ENCODE results near the gene LRRC9.

The LRRC9 gene

GRCh38 chr14:59959668-59960067 is 39.7 kb downstream of the LRRC9 start:
- no peak for DNase-seq (ENCODE audit: low read depth)
- no peaks in the 10 kb centered on the region for H3K36me3 ChIP-seq (ENCODE audit: control insufficient read depth, insufficient read depth, low read length, severe bottlenecking)
- H3K9ac ChIP-seq (ENCODE audit: low read length), result no peak overlapping the region
- peaks cover 21% of the 10 kb centered on the region for H3K9me3 ChIP-seq (ENCODE audit: control insufficient read depth, low read length)
- no peaks in the 10 kb centered on the region for H3K27me3 ChIP-seq (replicated peaks; ENCODE audit: control insufficient read depth, insufficient read depth, low read length)
- peaks cover 11% of the 10 kb centered on the region for H3K4me1 ChIP-seq (ENCODE audit: control insufficient read depth, insufficient read depth, low read length)
- H3K4me3 ChIP-seq (ENCODE audit: low read length), result no peak overlapping the region

- Histone ChIP-seq H3K27me3 (replicated peaks; ENCODE audit: control insufficient read depth, insufficient read depth, low read length) (no peaks in the 10 kb centered on the region), H3K4me1 (ENCODE audit: control insufficient read depth, insufficient read depth, low read length) (peaks cover 21% of the 10 kb centered on the region), H3K36me3 (ENCODE audit: control insufficient read depth, insufficient read depth, low read length, severe bottlenecking) (no peaks in the 10 kb centered on the region), H3K4me3 (ENCODE audit: low read length) (no peak overlapping the region), H3K9me3 (ENCODE audit: control insufficient read depth, low read length) (peaks cover 6% of the 10 kb centered on the region), H3K9ac (ENCODE audit: low read length) (no peak overlapping the region)
- DNase-seq (ENCODE audit: low read depth), result no peak
Measured at GRCh38 chr14:59961518-59962062, 41.6 kb downstream of the LRRC9 start.

DNA sequence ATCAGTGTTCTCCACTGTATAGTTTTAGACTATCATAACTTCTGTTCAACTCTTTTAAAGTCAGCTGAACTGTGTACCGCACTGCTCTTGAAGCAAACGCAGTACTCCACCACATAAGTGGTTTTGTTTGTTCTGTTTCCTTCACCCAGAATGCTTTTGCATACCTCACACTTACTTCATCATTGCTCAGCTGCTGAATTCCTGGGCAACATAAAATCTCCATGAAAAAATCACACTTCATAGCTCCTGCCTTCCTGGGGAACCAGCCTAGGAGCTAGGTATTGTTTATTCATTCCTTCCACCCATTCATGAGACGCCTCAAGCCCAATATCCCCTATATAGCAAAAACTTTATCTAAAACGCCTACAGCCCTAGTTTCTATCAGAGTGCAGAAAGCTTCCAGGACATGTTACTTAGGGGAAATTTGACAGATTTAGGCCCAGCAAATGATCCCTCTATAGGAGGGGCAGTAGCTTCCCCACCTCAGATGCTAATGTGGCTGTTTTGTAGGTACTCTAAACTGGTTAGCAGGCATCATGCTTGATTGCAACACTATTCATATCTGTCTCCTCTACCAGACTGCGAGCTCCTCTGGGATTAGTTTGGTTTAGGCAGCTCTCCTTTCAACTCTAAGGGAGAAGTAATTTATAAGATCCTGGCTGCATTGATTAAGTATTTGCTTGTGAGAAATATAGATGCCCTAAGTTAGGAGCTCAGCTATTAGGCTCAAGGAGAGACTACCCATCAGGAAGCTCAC is 44.5 kb downstream of the LRRC9 start:
- Histone ChIP-seq H3K4me3 (ENCODE audit: low read length) (peak overlapping the region; percentile 76), H3K27me3 (replicated peaks; ENCODE audit: control insufficient read depth, insufficient read depth, low read length) (no peaks in the 10 kb centered on the region), H3K9ac (ENCODE audit: low read length) (peak overlapping the region; percentile 68), H3K36me3 (ENCODE audit: control insufficient read depth, insufficient read depth, low read length, severe bottlenecking) (no peaks in the 10 kb centered on the region), H3K9me3 (ENCODE audit: control insufficient read depth, low read length) (no peaks in the 10 kb centered on the region), H3K4me1 (ENCODE audit: control insufficient read depth, insufficient read depth, low read length) (peaks cover 21% of the 10 kb centered on the region)
- peak; percentile 2 for DNase-seq (ENCODE audit: low read depth)

GRCh38 chr14:59969319-59969718 is 49.4 kb downstream of the LRRC9 start:
- H3K9me3 ChIP-seq (ENCODE audit: control insufficient read depth, low read length), result no peaks in the 10 kb centered on the region
- no peak overlapping the region for H3K9ac ChIP-seq (ENCODE audit: low read length)
- H3K36me3 ChIP-seq (ENCODE audit: control insufficient read depth, insufficient read depth, low read length, severe bottlenecking), result no peaks in the 10 kb centered on the region
- no peak overlapping the region for H3K4me3 ChIP-seq (ENCODE audit: low read length)
- DNase-seq (ENCODE audit: low read depth), result peak; percentile 53
- H3K4me1 ChIP-seq (ENCODE audit: control insufficient read depth, insufficient read depth, low read length), result peaks cover 13% of the 10 kb centered on the region
- H3K27me3 ChIP-seq (replicated peaks; ENCODE audit: control insufficient read depth, insufficient read depth, low read length), result no peaks in the 10 kb centered on the region

GRCh38 chr14:59981564-59981963 is 61.6 kb downstream of the LRRC9 start:
- Histone ChIP-seq H3K9me3 (ENCODE audit: control insufficient read depth, low read length) (no peaks in the 10 kb centered on the region), H3K9ac (ENCODE audit: low read length) (no peak overlapping the region), H3K4me1 (ENCODE audit: control insufficient read depth, insufficient read depth, low read length) (no peaks in the 10 kb centered on the region), H3K27me3 (replicated peaks; ENCODE audit: control insufficient read depth, insufficient read depth, low read length) (no peaks in the 10 kb centered on the region), H3K36me3 (ENCODE audit: control insufficient read depth, insufficient read depth, low read length, severe bottlenecking) (no peaks in the 10 kb centered on the region), H3K4me3 (ENCODE audit: low read length) (no peak overlapping the region)
- no peak for DNase-seq (ENCODE audit: low read depth)

DNA sequence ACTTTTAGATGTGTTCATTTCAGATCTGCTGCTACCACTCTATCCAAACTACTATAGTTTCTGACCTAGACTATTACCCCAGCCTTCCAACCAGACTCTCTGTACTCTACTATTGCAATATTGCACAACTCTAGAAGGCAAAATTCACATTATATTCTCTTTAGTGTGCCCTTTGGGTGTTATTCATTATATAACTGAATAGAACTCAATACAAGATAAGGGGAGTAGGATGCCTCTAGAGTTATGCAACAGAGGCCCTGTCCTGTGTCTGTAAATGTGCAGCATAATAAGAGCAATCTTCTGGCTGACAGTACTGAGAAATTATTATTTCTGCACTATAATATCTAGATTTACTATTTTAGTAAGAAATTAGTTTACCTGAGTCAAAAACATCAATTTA is 63.1 kb downstream of the LRRC9 start:
- Histone ChIP-seq H3K9me3 (ENCODE audit: control insufficient read depth, low read length) (no peaks in the 10 kb centered on the region), H3K4me3 (ENCODE audit: low read length) (no peak overlapping the region), H3K9ac (ENCODE audit: low read length) (no peak overlapping the region), H3K4me1 (ENCODE audit: control insufficient read depth, insufficient read depth, low read length) (no peaks in the 10 kb centered on the region), H3K36me3 (ENCODE audit: control insufficient read depth, insufficient read depth, low read length, severe bottlenecking) (no peaks in the 10 kb centered on the region), H3K27me3 (replicated peaks; ENCODE audit: control insufficient read depth, insufficient read depth, low read length) (no peaks in the 10 kb centered on the region)
- DNase-seq (ENCODE audit: low read depth), result no peak

GRCh38 chr14:59986556-59987059 is 66.7 kb downstream of the LRRC9 start:
- DNase-seq (ENCODE audit: low read depth), result no peak
- no peaks in the 10 kb centered on the region for H3K36me3 ChIP-seq (ENCODE audit: control insufficient read depth, insufficient read depth, low read length, severe bottlenecking)
- H3K4me1 ChIP-seq (ENCODE audit: control insufficient read depth, insufficient read depth, low read length), result no peaks in the 10 kb centered on the region
- H3K9ac ChIP-seq (ENCODE audit: low read length), result no peak overlapping the region
- no peak overlapping the region for H3K4me3 ChIP-seq (ENCODE audit: low read length)
- no peaks in the 10 kb centered on the region for H3K27me3 ChIP-seq (replicated peaks; ENCODE audit: control insufficient read depth, insufficient read depth, low read length)
- no peaks in the 10 kb centered on the region for H3K9me3 ChIP-seq (ENCODE audit: control insufficient read depth, low read length)

GRCh38 chr14:59997449-59997848 is 77.5 kb downstream of the LRRC9 start:
- H3K36me3 ChIP-seq (ENCODE audit: control insufficient read depth, insufficient read depth, low read length, severe bottlenecking), result no peaks in the 10 kb centered on the region
- DNase-seq (ENCODE audit: low read depth), result peak; percentile 24
- H3K4me1 ChIP-seq (ENCODE audit: control insufficient read depth, insufficient read depth, low read length), result peaks cover 21% of the 10 kb centered on the region
- no peaks in the 10 kb centered on the region for H3K9me3 ChIP-seq (ENCODE audit: control insufficient read depth, low read length)
- H3K9ac ChIP-seq (ENCODE audit: low read length), result no peak overlapping the region
- no peak overlapping the region for H3K4me3 ChIP-seq (ENCODE audit: low read length)
- no peaks in the 10 kb centered on the region for H3K27me3 ChIP-seq (replicated peaks; ENCODE audit: control insufficient read depth, insufficient read depth, low read length)

DNA sequence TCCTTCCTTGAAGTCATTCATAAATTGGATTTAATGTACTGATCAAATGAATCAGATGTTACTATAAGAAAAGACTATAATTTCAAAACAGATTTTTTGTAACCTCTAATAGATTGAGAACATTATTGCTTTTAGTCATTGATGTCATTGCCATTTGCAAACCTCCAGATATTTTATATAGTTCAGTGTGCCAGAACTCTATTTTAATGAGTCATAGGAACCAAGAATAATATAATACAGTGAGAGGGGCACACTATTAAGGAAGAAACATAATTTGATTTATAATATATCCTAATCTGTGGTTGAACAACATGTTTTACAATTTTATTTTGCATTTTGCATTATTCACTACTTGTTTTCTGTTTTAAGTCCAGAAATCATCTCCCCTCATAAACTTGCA is 78.0 kb downstream of the LRRC9 start:
- Histone ChIP-seq H3K27me3 (replicated peaks; ENCODE audit: control insufficient read depth, insufficient read depth, low read length) (no peaks in the 10 kb centered on the region), H3K4me1 (ENCODE audit: control insufficient read depth, insufficient read depth, low read length) (peaks cover 26% of the 10 kb centered on the region), H3K9ac (ENCODE audit: low read length) (no peak overlapping the region), H3K36me3 (ENCODE audit: control insufficient read depth, insufficient read depth, low read length, severe bottlenecking) (no peaks in the 10 kb centered on the region), H3K4me3 (ENCODE audit: low read length) (peak overlapping the region; percentile 40), H3K9me3 (ENCODE audit: control insufficient read depth, low read length) (no peaks in the 10 kb centered on the region)
- DNase-seq (ENCODE audit: low read depth), result no peak

DNA sequence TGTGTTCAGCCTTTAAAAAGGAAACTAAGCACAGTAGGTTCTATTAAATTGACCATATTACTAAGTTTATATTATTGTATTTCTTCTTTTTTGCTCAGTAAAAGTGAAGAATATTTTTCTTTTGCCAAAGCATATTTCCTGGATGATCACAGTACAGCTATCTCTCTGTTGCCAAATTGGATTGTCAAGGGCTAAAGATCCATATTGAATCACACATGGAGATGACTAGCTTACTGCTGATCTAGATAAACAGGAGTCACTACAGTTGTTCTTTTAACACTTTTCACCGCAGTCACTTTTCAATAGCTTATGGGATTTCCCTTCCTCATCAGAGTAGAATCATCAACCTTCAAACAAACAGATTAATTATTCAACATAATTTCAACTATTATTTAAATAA is 78.6 kb downstream of the LRRC9 start:
- H3K9ac ChIP-seq (ENCODE audit: low read length), result no peak overlapping the region
- peak overlapping the region; percentile 40 for H3K4me3 ChIP-seq (ENCODE audit: low read length)

GRCh38 chr14:60002819-60003492 is 83.0 kb downstream of the LRRC9 start:
- H3K9me3 ChIP-seq (ENCODE audit: control insufficient read depth, low read length), result no peaks in the 10 kb centered on the region
- peaks cover 23% of the 10 kb centered on the region for H3K4me1 ChIP-seq (ENCODE audit: control insufficient read depth, insufficient read depth, low read length)
- H3K9ac ChIP-seq (ENCODE audit: low read length), result no peak overlapping the region
- H3K36me3 ChIP-seq (ENCODE audit: control insufficient read depth, insufficient read depth, low read length, severe bottlenecking), result no peaks in the 10 kb centered on the region
- no peak overlapping the region for H3K4me3 ChIP-seq (ENCODE audit: low read length)
- no peak for DNase-seq (ENCODE audit: low read depth)
- no peaks in the 10 kb centered on the region for H3K27me3 ChIP-seq (replicated peaks; ENCODE audit: control insufficient read depth, insufficient read depth, low read length)

More for the DNA sequence above, 78.6 kb downstream of the LRRC9 start:
- Histone ChIP-seq H3K36me3 (ENCODE audit: control insufficient read depth, insufficient read depth, low read length, severe bottlenecking) (no peaks in the 10 kb centered on the region), H3K9me3 (ENCODE audit: control insufficient read depth, low read length) (no peaks in the 10 kb centered on the region), H3K27me3 (replicated peaks; ENCODE audit: control insufficient read depth, insufficient read depth, low read length) (no peaks in the 10 kb centered on the region), H3K4me1 (ENCODE audit: control insufficient read depth, insufficient read depth, low read length) (peaks cover 31% of the 10 kb centered on the region)
- DNase-seq (ENCODE audit: low read depth), result no peak

All from adipocyte (in vitro differentiated cells).